Measurements from ENCODE around the gene TNFAIP8L2. TPM values are rescaled to one million over a fixed set of nuclear protein-coding genes. Genes with fewer than 3 reads are reported as not detected.
A peak's percentile ranks its signal among the peaks of the same experiment; 100 is the strongest.

TNFAIP8L2 gene
- total and polyA plus RNA-seq, 9 donors: 1.5 to 3.0 (median 2.2) TPM

DNA sequence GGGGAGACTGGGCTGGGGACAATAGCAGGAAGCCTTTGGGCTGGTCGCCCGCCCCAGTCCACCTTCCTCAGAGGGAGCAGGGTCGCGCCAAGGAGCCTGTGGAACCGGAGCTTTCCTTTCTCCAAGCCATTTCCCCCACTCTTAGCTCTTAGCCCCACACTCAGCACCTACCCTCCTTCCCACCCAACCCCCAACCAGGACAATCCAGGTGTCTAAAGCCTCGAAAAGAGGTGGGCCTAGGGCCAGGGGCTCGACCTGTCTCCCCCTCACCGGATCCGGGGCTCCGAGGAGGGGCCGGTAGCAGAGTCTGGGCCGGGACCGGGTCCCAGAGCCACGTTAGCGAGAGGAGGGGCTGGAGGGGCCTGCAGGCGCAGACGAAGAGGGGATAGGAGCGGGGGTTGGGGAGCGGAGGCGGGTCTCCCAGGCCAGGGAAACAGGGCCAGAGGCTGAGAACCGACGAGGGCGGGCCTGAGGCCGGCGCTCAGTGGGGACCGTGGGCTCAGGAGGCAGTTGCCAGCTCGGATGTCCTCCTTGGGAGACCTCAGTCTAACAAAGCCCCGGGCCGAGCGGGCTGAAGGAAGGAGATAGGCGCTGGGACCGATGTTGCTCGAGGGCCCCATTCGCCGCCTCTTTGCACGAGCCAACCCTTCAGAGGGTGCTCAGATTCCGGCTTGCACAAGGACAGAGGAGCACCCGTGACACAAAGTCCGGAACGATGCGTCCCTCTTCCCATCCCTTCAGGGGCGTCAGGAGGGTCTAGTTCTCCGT lies 11.0 kb upstream of the TNFAIP8L2 start:
- Histone ChIP-seq H3K4me3 (ENCODE audit: low read length) (peak overlapping the region; percentile 93), H3K9me3 (replicated peaks; ENCODE audit: control insufficient read depth, low read depth, low read length) (no peaks in the 10 kb centered on the region), H3K27ac (ENCODE audit: low read length) (peak overlapping the region; percentile 95), H3K4me1 (ENCODE audit: control insufficient read depth, insufficient read depth, low read length) (peaks cover 47% of the 10 kb centered on the region), H3K36me3 (ENCODE audit: control insufficient read depth, insufficient read depth, low read length) (peaks cover 22% of the 10 kb centered on the region), H3K27me3 (ENCODE audit: control insufficient read depth, insufficient read depth, low read length) (no peaks in the 10 kb centered on the region)
- peak; percentile 72 for DNase-seq
- WGBS (ENCODE audit: insufficient coverage): 3% methylated on average over 39 of the region's 43 CpGs

DNA sequence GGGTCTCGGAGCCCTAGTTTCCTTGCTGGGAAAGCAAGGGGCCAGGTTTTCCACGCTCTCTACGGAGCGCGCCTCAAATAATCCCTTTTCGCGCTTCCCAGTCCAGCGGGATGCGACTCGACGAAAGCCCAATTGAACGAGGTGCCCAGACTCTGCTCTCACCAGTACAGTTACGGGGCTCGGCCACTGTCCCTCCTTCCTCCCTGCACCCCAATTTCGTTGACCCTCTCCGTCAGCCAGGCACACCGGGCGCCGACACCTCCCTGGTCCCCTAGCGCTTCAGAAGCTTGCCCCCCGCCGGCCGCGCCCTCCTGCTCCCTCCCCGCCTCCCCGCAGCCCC lies 10.4 kb upstream of the TNFAIP8L2 start:
- Histone ChIP-seq H3K4me1 (ENCODE audit: control insufficient read depth, insufficient read depth, low read length) (peaks cover 47% of the 10 kb centered on the region), H3K27ac (ENCODE audit: low read length) (peak overlapping the region; percentile 95), H3K27me3 (ENCODE audit: control insufficient read depth, insufficient read depth, low read length) (no peaks in the 10 kb centered on the region), H3K4me3 (ENCODE audit: low read length) (peak overlapping the region; percentile 93), H3K36me3 (ENCODE audit: control insufficient read depth, insufficient read depth, low read length) (peaks cover 19% of the 10 kb centered on the region), H3K9me3 (replicated peaks; ENCODE audit: control insufficient read depth, low read depth, low read length) (no peaks in the 10 kb centered on the region)
- DNase-seq: no peak
- 0% methylated on average over 23 of the region's 26 CpGs for WGBS (ENCODE audit: insufficient coverage)

DNA sequence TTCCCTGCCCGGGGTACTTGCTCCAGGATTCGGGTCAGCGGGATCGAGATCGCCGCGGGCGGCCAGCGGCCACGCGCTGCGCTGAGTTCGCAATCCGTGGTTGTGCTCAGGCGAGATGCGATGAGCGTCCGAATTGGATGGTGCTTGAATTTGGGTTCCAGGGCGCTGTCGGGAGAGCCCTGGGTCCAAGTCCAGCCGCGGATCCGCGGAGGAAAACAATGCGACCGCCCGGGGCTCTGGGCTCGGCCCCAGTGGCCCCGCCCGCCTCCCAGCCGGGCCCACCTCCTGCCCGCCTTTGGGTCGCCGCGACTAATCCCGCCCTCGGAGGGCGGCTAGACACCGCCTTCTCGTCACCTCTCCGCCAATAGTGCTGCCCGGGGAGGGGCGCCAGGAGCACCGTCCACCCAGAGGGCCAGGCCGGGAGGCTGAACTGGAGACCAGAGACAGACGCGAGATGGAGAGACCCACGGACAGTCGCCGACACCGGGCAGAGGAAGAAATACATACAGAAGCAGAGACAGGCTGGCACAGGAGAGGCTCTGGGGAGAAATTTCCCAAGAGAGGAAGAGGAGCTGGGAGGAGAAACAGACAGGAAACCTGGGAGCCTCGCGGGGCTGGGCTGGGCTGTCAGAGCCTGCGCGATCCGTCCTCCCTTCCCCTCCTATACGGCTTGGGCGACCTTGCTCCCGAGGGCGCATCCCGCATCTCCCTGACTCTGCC lies 9.9 kb upstream of the TNFAIP8L2 start, which contains the start of gene SEMA6C:
TSS of gene SEMA6C (minus strand) at position 220 of the 720 bp plus-strand sequence. CDS start 4,010 bp downstream, outside the sequence.
- Histone ChIP-seq H3K27me3 (ENCODE audit: control insufficient read depth, insufficient read depth, low read length) (no peaks in the 10 kb centered on the region), H3K4me1 (ENCODE audit: control insufficient read depth, insufficient read depth, low read length) (peaks cover 47% of the 10 kb centered on the region), H3K36me3 (ENCODE audit: control insufficient read depth, insufficient read depth, low read length) (peaks cover 16% of the 10 kb centered on the region), H3K9me3 (replicated peaks; ENCODE audit: control insufficient read depth, low read depth, low read length) (no peaks in the 10 kb centered on the region), H3K27ac (ENCODE audit: low read length) (peak within 1 kb of the TSS; percentile 95), H3K4me3 (ENCODE audit: low read length) (peak within 1 kb of the TSS; percentile 93)
- WGBS (ENCODE audit: insufficient coverage): under 1% methylated on average over 59 of the region's 61 CpGs
- peak; percentile 98 for DNase-seq

DNA sequence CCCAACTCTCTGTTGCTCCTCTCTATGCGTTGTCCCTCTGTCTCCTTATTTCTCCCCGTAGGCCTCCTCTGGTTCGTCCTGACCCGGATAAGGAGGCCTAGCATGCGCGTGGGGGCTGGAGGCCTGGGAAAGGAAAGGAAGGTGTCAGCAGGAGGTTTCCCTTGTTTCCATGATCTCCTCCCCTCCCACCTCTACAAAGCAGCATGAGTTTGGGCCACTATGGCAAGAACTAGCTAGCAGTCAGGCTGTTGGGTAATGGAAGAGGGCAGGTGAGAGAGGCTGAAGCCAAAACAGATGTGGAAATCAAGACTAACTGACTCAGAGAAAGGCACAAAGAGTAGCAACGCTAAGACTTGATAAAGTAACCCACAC lies 9.3 kb upstream of the TNFAIP8L2 start:
- Histone ChIP-seq H3K4me3 (ENCODE audit: low read length) (peak overlapping the region; percentile 93), H3K4me1 (ENCODE audit: control insufficient read depth, insufficient read depth, low read length) (peaks cover 45% of the 10 kb centered on the region), H3K9me3 (replicated peaks; ENCODE audit: control insufficient read depth, low read depth, low read length) (no peaks in the 10 kb centered on the region), H3K36me3 (ENCODE audit: control insufficient read depth, insufficient read depth, low read length) (peaks cover 14% of the 10 kb centered on the region), H3K27ac (ENCODE audit: low read length) (peak overlapping the region; percentile 85), H3K27me3 (ENCODE audit: control insufficient read depth, insufficient read depth, low read length) (no peaks in the 10 kb centered on the region)
- no CpG with 5 or more reads among the region's 7 CpGs for WGBS (ENCODE audit: insufficient coverage)
- no peak for DNase-seq

DNA sequence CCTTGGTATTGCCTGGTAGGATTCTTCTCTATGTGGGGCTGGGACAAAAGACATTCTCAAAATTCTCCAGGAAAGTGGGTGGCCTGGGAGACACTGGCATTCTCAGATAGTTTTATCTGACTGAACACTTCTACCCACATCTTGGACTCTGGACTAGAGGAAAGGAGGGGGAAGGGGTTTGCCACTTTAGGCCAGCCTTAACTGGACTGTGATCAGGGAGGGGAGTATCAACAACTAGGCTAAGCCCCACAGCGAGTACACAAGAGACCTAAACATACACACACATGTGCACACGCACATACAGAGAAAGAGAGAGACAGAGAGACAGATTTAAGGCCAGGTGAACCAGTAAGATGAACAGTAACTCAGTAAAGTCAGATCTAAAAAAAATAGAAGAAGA lies 8.8 kb upstream of the TNFAIP8L2 start:
- Histone ChIP-seq H3K27ac (ENCODE audit: low read length) (no peak overlapping the region), H3K4me3 (ENCODE audit: low read length) (no peak overlapping the region), H3K27me3 (ENCODE audit: control insufficient read depth, insufficient read depth, low read length) (no peaks in the 10 kb centered on the region), H3K36me3 (ENCODE audit: control insufficient read depth, insufficient read depth, low read length) (peaks cover 8% of the 10 kb centered on the region), H3K4me1 (ENCODE audit: control insufficient read depth, insufficient read depth, low read length) (peaks cover 40% of the 10 kb centered on the region), H3K9me3 (replicated peaks; ENCODE audit: control insufficient read depth, low read depth, low read length) (no peaks in the 10 kb centered on the region)
- no peak for DNase-seq
- WGBS (ENCODE audit: insufficient coverage): no CpG with 5 or more reads among the region's 2 CpGs

DNA sequence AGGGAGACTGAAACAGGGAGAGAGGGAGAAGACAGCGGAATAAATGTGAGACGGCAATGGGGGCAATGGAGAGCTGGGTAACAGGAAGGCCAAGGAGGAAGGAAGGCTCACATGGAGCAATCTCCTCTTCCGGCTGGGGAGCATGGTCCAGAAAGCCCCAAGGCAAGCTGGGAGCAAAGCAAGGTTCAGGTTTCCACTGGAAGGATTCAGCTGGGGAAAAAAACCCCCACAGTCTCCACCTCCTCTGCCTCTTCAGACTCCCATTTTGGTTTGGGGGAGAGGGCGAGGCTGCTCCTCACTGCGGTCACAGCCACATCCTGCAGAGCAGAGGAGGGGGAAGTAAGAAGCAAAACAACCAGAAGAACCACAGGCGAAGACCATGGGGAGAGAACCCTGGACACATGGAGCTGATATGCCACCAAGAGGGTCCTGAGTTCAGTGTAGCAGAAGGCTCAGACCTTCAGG lies 650 bp downstream of the TNFAIP8L2 start:
- H3K9me3 ChIP-seq (replicated peaks; ENCODE audit: control insufficient read depth, low read depth, low read length): no peaks in the 10 kb centered on the region
- H3K4me3 ChIP-seq (ENCODE audit: low read length): peak overlapping the region; percentile 21
- no peak overlapping the region for H3K27ac ChIP-seq (ENCODE audit: low read length)
- H3K4me1 ChIP-seq (ENCODE audit: control insufficient read depth, insufficient read depth, low read length): no peaks in the 10 kb centered on the region
- H3K36me3 ChIP-seq (ENCODE audit: control insufficient read depth, insufficient read depth, low read length): peaks cover 47% of the 10 kb centered on the region
- DNase-seq: peak; percentile 55
- H3K27me3 ChIP-seq (ENCODE audit: control insufficient read depth, insufficient read depth, low read length): no peaks in the 10 kb centered on the region
- 85% methylated on average over 4 of the region's 6 CpGs for WGBS (ENCODE audit: insufficient coverage)

DNA sequence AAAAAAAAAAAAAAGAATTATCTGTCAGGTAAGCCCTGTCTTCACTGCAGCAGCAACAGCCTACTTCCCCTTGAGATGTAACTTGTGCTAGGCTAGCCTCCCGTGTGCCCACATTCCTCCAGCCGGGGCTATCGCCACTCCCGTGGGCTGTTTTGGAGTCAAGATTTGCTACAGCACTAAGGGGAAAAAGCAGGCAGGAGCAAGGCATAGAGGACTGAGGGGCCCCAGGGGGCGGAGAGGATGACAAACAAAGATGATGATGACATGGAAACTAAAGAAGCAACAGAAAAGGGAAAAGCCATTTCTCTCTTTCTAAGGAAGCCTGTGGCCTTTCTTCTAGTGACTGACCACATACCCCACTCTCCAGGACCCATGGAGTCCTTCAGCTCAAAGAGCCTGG lies 1.9 kb downstream of the TNFAIP8L2 start:
- Histone ChIP-seq H3K4me3 (ENCODE audit: low read length) (no peak overlapping the region), H3K4me1 (ENCODE audit: control insufficient read depth, insufficient read depth, low read length) (no peaks in the 10 kb centered on the region), H3K27ac (ENCODE audit: low read length) (no peak overlapping the region), H3K36me3 (ENCODE audit: control insufficient read depth, insufficient read depth, low read length) (peaks cover 47% of the 10 kb centered on the region), H3K27me3 (ENCODE audit: control insufficient read depth, insufficient read depth, low read length) (no peaks in the 10 kb centered on the region), H3K9me3 (replicated peaks; ENCODE audit: control insufficient read depth, low read depth, low read length) (no peaks in the 10 kb centered on the region)
- WGBS (ENCODE audit: insufficient coverage): 76% methylated on average over 5 of the region's 5 CpGs
- no peak for DNase-seq

DNA sequence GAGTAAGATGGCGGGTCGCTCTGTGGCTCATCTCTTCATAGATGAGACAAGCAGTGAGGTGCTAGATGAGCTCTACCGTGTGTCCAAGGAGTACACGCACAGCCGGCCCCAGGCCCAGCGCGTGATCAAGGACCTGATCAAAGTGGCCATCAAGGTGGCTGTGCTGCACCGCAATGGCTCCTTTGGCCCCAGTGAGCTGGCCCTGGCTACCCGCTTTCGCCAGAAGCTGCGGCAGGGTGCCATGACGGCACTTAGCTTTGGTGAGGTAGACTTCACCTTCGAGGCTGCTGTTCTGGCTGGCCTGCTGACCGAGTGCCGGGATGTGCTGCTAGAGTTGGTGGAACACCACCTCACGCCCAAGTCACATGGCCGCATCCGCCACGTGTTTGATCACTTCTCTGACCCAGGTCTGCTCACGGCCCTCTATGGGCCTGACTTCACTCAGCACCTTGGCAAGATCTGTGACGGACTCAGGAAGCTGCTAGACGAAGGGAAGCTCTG lies 2.4 kb downstream of the TNFAIP8L2 start:
- WGBS (ENCODE audit: insufficient coverage): 87% methylated on average over 20 of the region's 22 CpGs
- no peak overlapping the region for H3K27ac ChIP-seq (ENCODE audit: low read length)
- peaks cover 47% of the 10 kb centered on the region for H3K36me3 ChIP-seq (ENCODE audit: control insufficient read depth, insufficient read depth, low read length)
- H3K4me3 ChIP-seq (ENCODE audit: low read length): no peak overlapping the region
- H3K9me3 ChIP-seq (replicated peaks; ENCODE audit: control insufficient read depth, low read depth, low read length): no peaks in the 10 kb centered on the region
- no peaks in the 10 kb centered on the region for H3K4me1 ChIP-seq (ENCODE audit: control insufficient read depth, insufficient read depth, low read length)
- no peak for DNase-seq
- H3K27me3 ChIP-seq (ENCODE audit: control insufficient read depth, insufficient read depth, low read length): no peaks in the 10 kb centered on the region

DNA sequence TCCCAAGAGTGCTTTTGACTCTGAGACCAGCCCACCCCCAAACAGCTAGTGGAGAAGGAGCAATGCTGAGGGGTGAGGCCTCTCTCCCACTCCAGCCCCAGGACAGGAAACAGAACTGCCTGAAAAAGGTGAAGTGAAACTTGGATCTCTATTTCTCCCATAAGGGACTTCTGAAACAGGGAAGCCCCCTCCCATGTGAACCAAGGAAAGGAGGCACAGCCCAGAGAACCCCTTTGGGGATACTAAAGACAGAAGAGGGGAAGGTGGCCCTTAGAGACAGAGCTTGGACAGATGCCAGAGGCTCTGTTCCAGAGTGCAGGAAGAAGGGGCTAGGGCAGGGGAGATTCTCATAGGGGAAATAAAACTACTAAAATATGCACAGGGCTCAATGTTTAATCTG lies 2.9 kb downstream of the TNFAIP8L2 start:
- H3K4me3 ChIP-seq (ENCODE audit: low read length): no peak overlapping the region
- no peaks in the 10 kb centered on the region for H3K9me3 ChIP-seq (replicated peaks; ENCODE audit: control insufficient read depth, low read depth, low read length)
- H3K27ac ChIP-seq (ENCODE audit: low read length): no peak overlapping the region
- peaks cover 1% of the 10 kb centered on the region for H3K4me1 ChIP-seq (ENCODE audit: control insufficient read depth, insufficient read depth, low read length)
- peak; percentile 50 for DNase-seq
- no peaks in the 10 kb centered on the region for H3K27me3 ChIP-seq (ENCODE audit: control insufficient read depth, insufficient read depth, low read length)
- H3K36me3 ChIP-seq (ENCODE audit: control insufficient read depth, insufficient read depth, low read length): peaks cover 47% of the 10 kb centered on the region

DNA sequence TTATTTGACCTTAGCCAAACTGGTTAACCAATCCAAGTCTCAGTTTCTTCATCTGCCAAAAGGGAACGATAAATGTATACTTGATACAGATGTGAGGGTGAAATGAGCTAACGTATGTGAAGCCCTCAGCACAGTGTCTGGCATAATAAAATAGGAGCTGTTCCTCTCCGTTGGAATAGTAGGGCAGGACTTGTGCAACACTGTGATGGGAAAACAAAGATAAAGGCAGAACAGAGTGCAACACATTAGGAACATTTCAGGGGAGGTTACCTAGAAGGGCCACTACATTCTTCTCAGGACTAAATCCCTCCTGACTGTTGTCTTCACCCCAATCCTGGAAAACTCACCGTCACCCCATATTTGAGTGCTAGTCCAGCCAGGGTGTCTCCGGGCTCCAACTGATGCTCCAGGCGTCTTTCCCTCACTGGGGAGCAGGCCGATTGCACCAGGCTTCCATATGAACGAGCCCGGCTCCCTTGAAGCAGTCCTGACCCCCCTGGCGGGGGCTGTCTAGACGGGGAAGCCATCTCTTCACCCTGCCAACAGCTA lies 8.4 kb downstream of the TNFAIP8L2 start:
- peaks cover 41% of the 10 kb centered on the region for H3K36me3 ChIP-seq (ENCODE audit: control insufficient read depth, insufficient read depth, low read length)
- no peaks in the 10 kb centered on the region for H3K27me3 ChIP-seq (ENCODE audit: control insufficient read depth, insufficient read depth, low read length)
- H3K27ac ChIP-seq (ENCODE audit: low read length): peak overlapping the region; percentile 94
- peaks cover 19% of the 10 kb centered on the region for H3K4me1 ChIP-seq (ENCODE audit: control insufficient read depth, insufficient read depth, low read length)
- peak overlapping the region; percentile 96 for H3K4me3 ChIP-seq (ENCODE audit: low read length)
- DNase-seq: peak; percentile 25
- no peaks in the 10 kb centered on the region for H3K9me3 ChIP-seq (replicated peaks; ENCODE audit: control insufficient read depth, low read depth, low read length)
- 10% methylated on average over 7 of the region's 11 CpGs for WGBS (ENCODE audit: insufficient coverage)

Measured in muscle of leg (tissue), 11 donors.